Measurements from ENCODE around the gene SELPLG.

DNA sequence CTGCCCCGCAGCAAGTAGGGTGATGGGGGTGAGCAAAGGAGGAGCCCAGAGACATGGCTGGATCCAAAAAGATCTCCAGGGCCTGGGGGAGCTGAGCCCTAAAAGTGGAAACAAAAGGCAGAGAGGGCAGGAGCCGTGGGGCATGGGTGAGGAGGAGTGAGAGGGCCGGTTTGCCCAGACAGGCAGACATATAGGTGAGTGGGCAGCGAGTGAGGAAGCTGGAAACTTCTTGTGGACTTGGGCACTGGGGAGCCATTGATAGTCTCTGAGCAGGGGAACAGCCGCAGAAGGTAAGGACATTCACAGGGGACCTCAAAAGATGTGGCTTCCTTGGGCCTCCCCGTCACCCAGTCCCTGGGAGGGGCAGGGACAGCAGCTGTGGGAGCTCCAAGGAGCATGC is 19.1 kb downstream of the SELPLG start:
- TF ChIP-seq, protein P1, sequence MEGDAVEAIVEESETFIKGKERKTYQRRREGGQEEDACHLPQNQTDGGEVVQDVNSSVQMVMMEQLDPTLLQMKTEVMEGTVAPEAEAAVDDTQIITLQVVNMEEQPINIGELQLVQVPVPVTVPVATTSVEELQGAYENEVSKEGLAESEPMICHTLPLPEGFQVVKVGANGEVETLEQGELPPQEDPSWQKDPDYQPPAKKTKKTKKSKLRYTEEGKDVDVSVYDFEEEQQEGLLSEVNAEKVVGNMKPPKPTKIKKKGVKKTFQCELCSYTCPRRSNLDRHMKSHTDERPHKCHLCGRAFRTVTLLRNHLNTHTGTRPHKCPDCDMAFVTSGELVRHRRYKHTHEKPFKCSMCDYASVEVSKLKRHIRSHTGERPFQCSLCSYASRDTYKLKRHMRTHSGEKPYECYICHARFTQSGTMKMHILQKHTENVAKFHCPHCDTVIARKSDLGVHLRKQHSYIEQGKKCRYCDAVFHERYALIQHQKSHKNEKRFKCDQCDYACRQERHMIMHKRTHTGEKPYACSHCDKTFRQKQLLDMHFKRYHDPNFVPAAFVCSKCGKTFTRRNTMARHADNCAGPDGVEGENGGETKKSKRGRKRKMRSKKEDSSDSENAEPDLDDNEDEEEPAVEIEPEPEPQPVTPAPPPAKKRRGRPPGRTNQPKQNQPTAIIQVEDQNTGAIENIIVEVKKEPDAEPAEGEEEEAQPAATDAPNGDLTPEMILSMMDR (IDR thresholded peaks at IDR 0.05): no peak
- TF ChIP-seq POLR2A (IDR thresholded peaks at IDR 0.05): no peak

Measured in Peyer's patch (tissue), 4 donors.